ENCODE data around the gene G6PC2.
"Not testable (repeated sequence)": the region's sequence is repeated elsewhere in the genome, so short reads cannot be mapped to it uniquely, and the experiment has no call there.

The G6PC2 gene

DNA sequence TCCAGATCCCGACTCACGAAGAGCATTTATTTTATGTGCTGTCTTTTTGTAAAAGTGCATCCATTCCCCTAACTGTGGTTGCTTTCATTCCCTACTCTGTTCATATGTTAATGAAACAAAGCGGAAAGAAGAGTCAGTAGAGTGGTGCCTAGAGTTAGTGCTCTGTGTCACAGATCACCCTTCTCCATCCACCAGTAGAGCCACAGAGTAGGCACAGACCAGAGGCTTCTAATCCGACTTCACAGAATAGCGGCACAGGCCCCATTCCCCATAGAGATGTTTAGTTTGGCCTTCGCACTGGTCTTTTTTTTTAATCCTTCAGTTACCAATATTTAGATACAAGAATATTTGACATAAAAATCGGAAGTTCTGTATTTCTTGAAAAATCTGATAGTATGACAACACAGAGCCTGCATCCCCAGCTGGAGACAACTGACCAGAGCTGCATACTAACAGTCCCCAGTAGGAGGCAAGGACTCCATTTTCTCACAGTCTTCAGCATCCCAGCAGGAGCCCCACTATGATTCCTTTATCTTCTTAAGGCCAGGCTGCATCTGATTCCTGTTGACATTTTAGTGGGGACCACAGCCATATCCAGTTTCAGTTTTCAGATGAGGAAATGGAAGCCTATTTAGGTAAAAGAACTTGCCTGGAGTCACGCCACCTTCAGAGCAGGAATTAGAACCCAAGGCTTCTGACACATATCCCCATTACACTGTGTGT lies 7.0 kb downstream of the G6PC2 start:
- DNase-seq (ENCODE audit: low read depth in 2 of 2) = no peak

DNA sequence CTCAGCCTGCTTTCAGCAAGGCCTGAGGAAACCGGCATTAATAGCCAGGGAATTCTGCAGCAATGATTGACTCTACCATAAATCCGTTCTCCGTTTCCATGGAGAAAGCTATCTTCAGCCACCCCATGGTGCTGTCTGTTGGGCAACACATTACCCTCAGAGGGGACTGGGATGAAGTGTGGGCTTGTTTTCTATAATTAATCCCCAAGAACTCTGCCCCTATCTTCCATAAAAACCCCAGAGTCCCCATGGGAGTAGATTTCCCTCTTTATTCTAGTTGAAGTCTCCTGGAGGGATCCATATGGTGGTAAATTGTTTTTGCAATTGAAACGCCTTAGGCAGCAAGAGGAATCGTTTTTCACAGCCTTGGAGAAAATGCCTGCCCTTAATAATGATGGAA lies 9.2 kb downstream of the G6PC2 start:
- no peak for DNase-seq (ENCODE audit: low read depth in 2 of 2)

DNA sequence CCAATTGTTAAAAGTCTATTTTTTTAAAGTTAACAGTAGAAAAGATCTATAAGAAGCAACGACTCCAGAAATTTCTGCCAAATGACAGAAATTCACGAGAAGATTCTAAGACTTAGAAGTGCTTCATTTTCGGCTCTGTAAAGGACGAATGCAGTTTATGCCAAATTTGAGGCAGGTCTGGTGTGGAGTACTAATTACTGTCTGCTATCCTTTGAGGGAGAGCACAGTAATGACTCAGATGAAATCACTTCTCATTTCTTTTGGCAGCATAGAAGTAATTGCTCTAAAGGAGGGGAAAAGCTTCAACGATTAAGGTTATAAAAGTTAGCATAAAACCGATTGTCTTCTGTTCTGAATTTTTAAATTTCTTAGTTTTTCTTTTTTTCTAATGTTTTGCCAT lies 11.4 kb downstream of the G6PC2 start:
- DNase-seq (ENCODE audit: low read depth in 2 of 2) = no peak

DNA sequence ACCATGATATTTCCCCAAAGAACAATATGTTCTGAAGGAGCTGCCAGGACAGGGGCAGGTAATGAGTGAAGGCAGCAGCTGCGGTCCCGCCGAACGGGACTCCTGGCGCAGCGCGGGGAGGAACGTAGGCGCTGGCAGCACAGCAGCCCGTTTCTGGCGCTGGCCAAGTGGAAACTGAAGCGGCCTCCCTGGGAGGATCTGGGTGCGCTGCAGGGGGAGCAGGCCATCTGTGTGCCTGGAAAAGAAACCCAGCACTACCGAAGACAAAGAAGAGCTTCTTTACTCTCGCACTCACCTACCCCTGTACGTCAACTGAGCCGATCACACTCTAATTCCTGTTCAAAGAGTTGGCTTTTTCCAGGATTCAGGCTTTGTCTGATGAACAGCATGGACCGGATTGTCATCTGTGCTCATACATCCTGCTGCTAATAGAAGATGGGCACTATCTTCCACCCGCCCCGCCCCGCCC lies 11.8 kb downstream of the G6PC2 start:
- no peak for DNase-seq (ENCODE audit: low read depth in 2 of 2)

DNA sequence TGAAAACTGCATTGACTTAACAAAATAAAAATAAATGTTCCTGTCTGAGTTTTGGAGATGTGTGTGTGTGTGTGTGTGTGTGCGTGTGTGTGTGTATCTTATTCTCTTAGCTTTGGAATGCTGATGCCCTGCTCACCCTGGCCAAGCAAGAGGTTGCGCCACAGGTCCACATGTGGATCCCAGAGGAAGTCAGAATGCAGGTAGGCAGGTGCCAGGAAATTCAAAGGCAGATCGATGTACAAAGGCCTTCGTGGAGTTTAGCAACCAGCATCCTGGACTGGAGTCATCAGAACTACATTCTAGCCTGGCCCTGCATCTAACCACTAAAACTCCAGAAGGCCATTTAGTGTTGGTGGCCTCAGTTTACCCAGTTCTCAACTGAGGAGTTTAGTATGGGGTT lies 12.4 kb downstream of the G6PC2 start:
- DNase-seq (ENCODE audit: low read depth in 2 of 2) = no peak

DNA sequence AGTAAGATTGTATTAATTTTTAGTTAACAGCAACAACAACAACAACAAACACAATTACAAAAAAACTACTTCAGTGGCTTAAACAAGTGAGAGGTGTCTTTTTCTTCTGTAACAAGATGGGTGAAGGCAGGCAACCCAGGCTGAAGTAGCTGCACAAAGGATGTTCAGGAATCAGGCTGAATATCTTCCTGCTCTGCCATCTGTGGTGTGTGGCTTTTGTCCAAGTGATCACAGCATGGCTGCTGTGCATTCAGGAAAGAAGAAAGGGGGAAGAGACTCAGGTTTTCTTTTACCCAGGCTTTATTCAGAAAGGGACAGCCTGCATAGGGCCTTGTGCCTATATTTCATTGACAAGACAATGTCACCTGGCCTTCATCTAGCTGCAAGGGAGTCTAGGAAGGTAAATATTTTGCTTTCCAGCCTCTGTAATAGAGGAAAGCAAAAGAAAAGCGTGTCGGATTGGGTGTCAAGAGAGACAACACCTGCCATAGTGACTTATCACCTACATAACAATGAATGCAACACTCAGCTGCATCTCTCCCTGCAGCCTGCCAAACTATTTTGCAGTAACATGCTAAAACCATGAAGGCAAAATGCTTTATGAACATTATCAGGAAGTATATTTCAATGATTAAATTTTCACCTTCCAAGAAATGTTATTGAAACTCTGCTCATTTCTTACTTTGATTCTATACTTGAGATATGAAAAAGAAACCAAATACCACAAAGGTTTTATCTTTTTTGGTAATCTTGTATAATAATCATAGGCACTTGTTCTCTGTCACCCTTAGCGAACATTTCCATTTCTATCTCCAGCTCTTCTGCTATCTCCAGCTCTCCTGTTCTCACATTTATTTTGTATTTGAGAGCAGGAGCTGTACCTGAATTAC lies 14.6 kb downstream of the G6PC2 start:
- DNase-seq (ENCODE audit: low read depth in 2 of 2) = no peak

DNA sequence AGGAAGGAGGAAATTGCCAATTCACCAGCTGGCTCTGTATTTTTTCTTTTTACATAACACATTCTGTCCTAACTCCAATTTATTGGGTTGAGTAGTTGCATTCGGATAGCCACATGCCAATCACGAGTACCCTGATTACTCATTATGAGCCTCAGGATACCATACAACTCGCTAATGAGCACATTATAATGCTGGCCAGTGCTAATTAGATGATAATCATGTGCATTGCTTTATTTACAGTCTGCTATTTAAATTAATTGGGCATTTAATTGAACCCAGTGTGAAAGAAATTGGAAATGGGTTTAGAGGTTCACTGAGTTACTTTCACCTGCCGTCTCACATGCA lies 15.2 kb downstream of the G6PC2 start:
- no peak for DNase-seq (ENCODE audit: low read depth in 2 of 2)

DNA sequence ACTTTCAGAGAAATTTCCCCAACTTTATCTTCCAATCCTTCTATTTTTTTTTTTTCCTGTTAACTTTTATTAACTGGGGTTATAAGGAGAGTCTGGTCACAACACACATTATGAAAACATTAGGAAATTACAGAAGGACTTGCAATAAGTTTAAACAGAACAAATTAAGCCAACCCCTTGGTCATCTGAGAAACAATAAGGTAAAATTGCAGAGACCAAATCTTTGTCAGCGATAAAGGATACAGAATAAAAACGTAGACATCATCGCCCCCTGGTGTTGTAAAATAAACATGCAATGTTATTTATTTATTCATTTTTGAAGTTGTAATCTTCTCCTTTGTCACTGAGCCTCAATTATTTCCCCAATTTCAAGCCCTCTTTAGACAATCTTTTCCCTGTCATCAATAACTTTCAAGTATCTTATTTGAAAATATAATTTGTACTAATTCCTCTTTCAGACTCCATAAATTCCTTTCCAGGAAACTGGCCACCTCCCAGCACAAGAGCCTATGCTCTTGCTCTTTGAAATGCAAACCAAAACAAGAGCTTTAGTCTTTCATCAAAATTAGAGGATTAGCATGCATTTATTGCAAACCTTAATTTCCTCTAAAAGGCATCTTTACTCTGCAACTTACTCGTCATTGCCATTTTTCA lies 19.5 kb downstream of the G6PC2 start:
- DNase-seq (ENCODE audit: low read depth in 2 of 2) = no peak

DNA sequence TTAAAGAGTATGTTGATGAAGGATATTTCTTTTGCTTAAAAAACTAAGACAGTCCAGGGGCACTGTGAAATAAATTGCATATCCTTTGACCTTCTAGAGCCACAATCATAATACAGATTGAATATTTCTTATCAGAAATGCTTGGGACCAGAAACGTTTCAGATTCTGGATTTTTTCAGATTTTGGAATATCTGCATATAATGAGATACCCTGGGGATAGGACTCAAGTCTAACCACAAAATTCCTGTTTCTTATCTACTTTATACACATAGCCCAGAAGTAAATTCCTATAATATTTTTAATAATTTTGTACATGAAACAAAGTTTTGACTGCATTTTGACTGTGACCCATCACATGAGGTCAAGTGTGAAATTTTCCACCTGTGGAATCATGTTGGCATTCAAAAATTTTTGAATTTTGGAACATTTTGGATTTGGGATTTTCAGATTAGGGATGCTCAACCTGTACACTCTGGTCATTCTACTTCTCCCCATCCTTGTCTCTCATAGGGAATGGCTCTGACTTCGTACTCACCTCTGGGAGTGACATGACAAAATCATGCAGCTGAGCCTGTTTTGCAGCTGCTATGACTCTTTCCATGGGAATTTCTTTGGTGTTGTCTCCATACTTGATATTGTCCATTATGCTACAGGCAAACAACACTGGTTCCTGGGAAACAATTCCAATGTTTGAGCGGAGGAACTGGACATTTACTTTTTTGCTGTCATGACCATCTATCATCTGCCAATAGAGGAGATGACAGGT lies 25.7 kb downstream of the G6PC2 start:
- DNase-seq (ENCODE audit: low read depth in 2 of 2) = no peak

DNA sequence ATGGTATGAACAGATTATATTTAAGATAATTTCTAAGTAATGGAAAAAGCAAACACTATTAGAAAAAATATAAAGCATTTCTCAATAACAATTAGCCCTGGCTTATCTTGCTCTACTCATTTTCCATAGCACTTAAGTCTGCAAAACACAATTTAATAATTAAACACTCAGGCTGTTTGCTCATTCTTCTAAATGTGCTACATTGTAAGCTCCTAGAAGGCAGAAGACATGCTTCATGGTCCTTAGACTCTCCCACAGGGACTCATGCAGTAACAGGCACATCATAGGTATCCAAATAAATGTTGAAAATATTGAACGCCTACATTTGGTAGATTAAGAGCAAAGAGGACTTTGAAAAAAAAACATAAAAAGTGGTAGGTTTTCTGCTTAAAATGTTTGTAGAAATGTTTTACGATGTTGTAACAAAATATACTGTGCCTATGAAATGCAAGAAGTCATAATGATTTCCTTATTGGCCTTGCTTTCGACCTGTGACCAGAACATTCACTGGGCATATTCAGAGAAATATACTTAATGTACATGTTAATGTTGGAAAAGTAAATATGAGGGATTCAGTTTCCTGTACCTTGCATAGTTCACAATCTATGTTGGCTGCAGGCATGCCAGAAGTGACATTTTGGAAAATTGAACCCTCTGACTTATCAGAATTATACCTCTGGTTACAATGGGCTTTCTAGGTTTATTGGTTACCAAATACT lies 27.2 kb downstream of the G6PC2 start:
- DNase-seq (ENCODE audit: low read depth in 2 of 2) = no peak

DNA sequence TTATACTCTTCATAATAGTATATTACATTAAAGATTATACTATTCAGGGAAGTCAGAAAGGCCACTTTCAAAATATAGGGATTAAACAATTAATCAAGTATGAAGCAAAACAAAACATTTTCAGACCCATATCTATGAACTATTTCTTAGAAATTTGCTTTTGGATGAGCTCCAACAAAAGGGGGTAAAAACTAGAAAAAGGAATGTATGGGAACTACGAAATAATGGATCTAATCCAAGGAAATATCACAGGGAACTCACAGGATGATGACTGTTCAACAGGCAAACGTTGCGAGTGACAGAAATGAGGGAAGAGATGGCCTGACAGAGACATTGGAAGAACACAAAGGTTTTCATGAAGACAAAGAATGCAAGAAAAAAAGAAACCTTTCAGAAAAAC lies 27.9 kb downstream of the G6PC2 start:
- DNase-seq (ENCODE audit: low read depth in 2 of 2) = no peak

DNA sequence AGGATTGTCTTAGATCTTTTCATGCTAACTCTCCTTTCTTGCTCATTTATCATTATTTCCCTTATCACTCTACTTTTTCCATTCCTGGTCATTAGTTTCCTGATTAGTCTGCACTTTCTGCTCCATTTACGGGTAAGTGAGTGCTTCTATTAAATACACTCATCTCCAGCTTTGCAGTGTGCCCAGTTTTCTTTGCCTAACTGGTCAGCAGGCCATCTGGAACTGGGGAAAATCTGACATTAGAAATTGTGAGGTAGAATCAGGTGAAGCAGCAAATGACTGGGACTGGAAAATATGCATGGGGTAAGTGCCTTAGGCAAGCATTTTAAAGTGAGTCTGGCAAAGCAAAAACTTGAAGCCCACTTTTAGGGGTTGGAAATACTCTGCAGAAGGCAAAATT lies 29.2 kb downstream of the G6PC2 start:
- DNase-seq (ENCODE audit: low read depth in 2 of 2) = no peak

DNA sequence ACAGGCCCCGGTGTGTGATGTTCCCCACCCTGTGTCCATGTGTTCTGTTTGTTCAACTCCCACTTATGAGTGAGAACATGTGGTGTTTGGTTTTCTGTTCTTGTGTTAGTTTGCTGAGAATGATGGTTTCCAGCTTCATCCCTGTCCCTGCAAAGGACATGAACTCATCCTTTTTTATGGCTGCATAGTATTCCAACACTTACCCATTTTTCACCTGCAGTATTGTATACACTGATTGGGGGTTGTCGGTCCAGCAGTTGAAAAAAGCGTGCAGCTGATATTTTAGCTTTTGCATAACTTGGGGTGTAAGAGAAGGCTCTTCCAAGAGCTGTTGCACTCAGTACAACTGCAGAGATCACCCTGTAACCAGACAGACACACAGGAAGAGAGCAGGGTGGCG lies 31.1 kb downstream of the G6PC2 start:
- DNase-seq (ENCODE audit: low read depth in 2 of 2) = not testable (repeated sequence)

DNA sequence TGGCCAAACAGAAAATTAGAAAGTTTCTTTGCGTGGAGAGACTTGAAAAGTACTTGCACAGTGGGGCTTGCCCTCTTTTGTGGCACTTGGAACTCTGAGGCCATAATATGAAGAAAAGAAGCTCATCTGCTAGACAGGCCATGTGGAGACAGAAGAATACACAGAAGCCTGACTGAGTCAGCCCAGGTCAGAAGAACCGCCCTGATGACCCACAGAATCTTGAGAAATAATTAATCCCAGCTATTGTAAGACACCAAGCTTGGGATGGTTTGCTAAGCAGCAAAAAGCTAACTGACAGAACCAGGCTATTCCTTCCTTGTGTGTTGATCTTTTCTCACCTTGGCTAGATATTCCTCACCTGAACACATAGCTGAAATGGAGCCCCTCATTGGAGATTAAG lies 33.7 kb downstream of the G6PC2 start:
- no peak for DNase-seq (ENCODE audit: low read depth in 2 of 2)

DNA sequence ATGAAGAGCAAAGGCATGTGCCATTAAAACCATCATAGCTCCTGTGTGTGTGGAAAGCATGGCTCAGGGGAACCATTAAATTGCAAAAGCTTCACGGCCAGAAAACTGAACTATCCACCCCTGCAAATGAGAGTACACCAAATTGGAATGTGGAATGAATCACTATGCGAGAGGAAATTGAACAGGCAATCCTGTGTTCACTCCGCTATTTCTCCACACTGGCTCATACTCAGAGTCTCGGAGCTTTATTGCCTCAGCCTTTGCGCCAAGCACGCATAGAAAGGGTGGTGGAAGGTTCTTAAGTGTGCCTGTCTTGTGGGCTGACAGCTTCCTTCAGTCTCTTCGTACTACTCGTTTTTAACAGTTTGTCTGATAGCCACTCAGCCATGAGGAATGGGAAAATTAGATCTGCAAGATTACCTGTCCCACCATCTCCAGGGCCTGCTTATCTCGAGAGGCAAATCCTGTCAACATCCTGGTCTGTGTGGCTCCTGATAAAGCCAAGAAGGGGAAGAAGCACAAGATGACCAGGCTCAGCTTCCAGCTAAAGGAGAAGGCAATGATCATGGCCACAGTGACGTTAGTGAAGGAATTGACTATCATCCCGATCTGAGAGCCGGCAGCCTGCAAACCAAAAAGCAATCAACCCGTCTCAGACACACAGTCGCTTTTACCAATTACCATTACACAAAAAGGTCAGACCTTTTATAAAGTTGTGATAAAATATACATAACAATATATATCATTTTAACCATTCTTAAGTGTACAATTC lies 34.9 kb downstream of the G6PC2 start:
- no peak for DNase-seq (ENCODE audit: low read depth in 2 of 2)

DNA sequence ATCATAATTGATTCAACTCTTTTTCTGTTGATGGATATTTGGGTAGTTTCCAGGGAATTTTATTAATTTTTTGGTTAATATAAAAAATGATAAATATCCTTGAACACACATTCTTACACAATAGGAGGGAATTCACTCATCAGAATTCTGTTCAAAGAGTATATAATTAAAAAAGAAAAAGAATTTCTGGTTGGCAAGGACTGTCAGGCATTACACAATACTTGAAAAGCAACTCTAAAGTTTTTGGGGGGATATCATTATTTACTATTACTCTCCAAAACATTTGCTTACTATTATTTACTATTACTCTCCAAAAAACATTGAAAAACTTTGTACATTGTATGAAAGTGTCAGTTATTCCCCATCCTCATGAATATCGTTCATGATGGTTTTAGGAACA lies 38.0 kb downstream of the G6PC2 start:
- DNase-seq (ENCODE audit: low read depth in 2 of 2) = no peak

DNA sequence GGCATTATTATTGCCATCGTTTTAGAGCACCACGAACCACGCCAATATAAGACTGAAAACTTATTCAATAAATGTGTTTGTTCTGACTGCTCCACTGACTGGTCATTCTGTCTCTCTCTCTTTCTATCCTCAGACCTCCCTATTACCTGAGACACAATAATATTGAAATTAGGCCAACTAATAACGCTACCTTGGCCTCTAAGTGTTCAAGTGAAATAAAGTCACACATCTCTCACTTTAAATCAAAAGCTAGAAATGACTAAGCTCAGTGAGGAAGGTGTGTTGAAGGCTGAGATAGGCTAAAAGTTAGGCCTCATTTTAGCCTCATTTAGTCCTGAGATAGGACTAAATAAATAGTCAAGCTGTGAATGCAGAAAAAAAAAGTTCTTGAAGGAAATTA lies 38.8 kb downstream of the G6PC2 start:
- no peak for DNase-seq (ENCODE audit: low read depth in 2 of 2)

DNA sequence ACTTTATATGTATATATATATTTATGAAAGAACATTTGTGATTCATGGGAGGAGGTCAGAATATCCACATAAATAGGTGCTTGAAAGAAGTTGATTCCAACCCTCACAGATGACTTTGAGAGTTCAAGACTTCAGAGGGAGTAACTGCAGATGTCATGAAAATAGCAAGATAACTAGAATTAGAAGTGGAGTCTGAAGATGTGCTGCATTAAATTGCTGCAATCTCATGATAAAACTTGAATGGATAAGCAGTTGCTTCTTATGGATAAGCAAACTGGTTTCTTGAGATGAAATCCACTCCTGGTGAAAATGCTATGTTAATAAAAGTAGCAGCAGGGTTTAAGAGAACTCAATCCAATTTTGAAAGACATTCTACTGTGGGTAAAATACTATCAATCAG lies 40.2 kb downstream of the G6PC2 start:
- no peak for DNase-seq (ENCODE audit: low read depth in 2 of 2)

DNA sequence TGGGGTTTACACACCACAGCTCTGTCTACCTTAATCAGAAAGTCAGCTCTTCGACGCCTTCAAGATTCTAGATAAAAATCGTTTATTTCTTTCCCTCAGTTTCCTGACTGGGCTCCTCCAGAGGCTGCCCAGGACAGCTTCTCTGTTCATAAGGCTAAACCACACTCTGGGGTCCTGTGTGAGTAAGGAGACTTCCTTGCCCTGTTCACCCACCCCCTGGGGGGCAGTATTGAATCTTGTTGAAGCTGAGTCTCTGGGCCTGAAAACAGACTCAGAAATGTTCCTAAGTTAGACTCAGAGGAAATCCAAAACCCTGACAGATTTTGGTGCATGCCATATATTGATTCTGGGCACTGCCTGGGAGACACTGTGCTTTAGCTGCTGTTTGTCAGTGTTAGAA lies 43.0 kb downstream of the G6PC2 start:
- no peak for DNase-seq (ENCODE audit: low read depth in 2 of 2)

DNA sequence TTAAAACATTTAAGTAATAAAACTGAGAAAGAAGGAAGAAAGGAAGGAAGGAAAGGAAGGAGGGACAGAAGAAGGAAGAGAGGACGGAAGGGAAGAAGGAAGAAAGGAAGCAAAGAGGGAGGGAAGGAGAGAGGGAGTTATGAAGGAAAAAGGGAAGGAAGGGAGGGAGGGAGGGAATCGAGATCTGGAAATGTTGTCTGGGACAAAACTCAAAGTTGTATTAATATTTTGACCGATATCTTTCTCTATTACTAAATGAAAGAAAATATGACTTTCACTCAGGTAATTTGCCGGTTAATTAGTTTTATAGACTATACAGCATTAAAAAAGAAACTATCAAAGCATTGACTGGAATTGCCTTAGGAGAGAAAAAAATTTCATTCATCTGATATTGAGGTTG lies 44.4 kb downstream of the G6PC2 start:
- DNase-seq (ENCODE audit: low read depth in 2 of 2) = no peak

Data from stimulated activated CD4-positive, alpha-beta T cell treated with anti-CD3 and anti-CD28 coated beads, Interleukin-1b, Interleukin-23, amount 100 ng/mL, for 4 hours (primary cell).